Measurements from ENCODE around the gene KLF5.

Gene KLF5

GRCh38 chr13:73119612-73120011, 60.8 kb downstream of the KLF5 start:
- no peak for FAIRE-seq
- TF ChIP-seq POLR2A (IDR thresholded peaks at IDR 0.05; ENCODE audit: low read depth, low read length) = no peak
- no peak for TF ChIP-seq POLR2AphosphoS5 (IDR thresholded peaks at IDR 0.05; ENCODE audit: low read depth, low read length)
- TF ChIP-seq TAF1 (IDR thresholded peaks at IDR 0.05; ENCODE audit: borderline replicate concordance, low read depth, low read length) = no peak

More at GRCh38 chr13:73119612-73120011, 60.8 kb downstream of the KLF5 start:
- no peak for DNase-seq (ENCODE audit: insufficient read length)

All from GM12892 (cell line).